NCI-H2029 (cell line): ENCODE data around the gene FOXO3.
"Not testable (repeated sequence)": the region's sequence is repeated elsewhere in the genome, so short reads cannot be mapped to it uniquely, and the experiment has no call there.

Experiments used
- DNase-seq: peaks from one replicate; lab custom pipeline; 2025; lab: John Stamatoyannopoulos, UW

FOXO3 gene

GRCh38 chr6:108560463-108561308, at the start of gene FOXO3:
Gene FOXO3 (plus strand): TSS chr6:108560917. CDS start chr6:108561209, 292 bp downstream.
- peak; percentile 81 for DNase-seq

- DNase-seq = no peak
Observed at GRCh38 chr6:108518714-108519576, 41.8 kb upstream of the FOXO3 start.

- DNase-seq = no peak
Observed at GRCh38 chr6:108521616-108522107, 39.1 kb upstream of the FOXO3 start.

GRCh38 chr6:108523697-108524096, 37.0 kb upstream of the FOXO3 start:
- no peak for DNase-seq

GRCh38 chr6:108524528-108525248, 36.0 kb upstream of the FOXO3 start:
- no peak for DNase-seq

- DNase-seq = no peak
Observed at GRCh38 chr6:108526739-108527174, 34.0 kb upstream of the FOXO3 start.

- DNase-seq = no peak
Observed at GRCh38 chr6:108528878-108529277, 31.8 kb upstream of the FOXO3 start.

GRCh38 chr6:108531332-108531731, 29.4 kb upstream of the FOXO3 start:
- no peak for DNase-seq

- DNase-seq = no peak
Observed at GRCh38 chr6:108535114-108535742, 25.5 kb upstream of the FOXO3 start.

GRCh38 chr6:108535920-108536535, 24.7 kb upstream of the FOXO3 start:
- not testable (repeated sequence) for DNase-seq

- peak; percentile 72 for DNase-seq
Observed at GRCh38 chr6:108541843-108542759, 18.6 kb upstream of the FOXO3 start.

- no peak for DNase-seq
Observed at GRCh38 chr6:108543175-108543940, 17.4 kb upstream of the FOXO3 start.

GRCh38 chr6:108544606-108545005, 16.1 kb upstream of the FOXO3 start:
- DNase-seq = no peak

GRCh38 chr6:108546079-108547049, 14.4 kb upstream of the FOXO3 start:
- no peak for DNase-seq

GRCh38 chr6:108549241-108549640, 11.5 kb upstream of the FOXO3 start:
- DNase-seq = no peak

- DNase-seq = no peak
Observed at GRCh38 chr6:108549741-108550140, 11.0 kb upstream of the FOXO3 start.

GRCh38 chr6:108550256-108550655, 10.5 kb upstream of the FOXO3 start:
- DNase-seq = no peak
